HUES6 (cell line): ENCODE results near the gene ME3.
"Not testable (repeated sequence)": the region's sequence is repeated elsewhere in the genome, so short reads cannot be mapped to it uniquely, and the experiment has no call there.

Source experiments
- H3K27ac ChIP-seq: 2 replicates; pipeline ENCODE4 v1.7.0; 2013; ENCODE audit warnings: low read depth, mild to moderate bottlenecking, low read length, inconsistent platforms
- H3K27me3 ChIP-seq: 2 replicates; pipeline ENCODE4 v1.6.1; 2013; ENCODE audit warnings: low read length; ENCODE audit not compliant: control insufficient read depth, insufficient read depth
- H3K36me3 ChIP-seq: 2 replicates; pipeline ENCODE4 v1.6.1; 2013; ENCODE audit warnings: low read length; ENCODE audit not compliant: control insufficient read depth, insufficient read depth
- H3K4me1 ChIP-seq: 2 replicates; pipeline ENCODE4 v1.6.1; 2013; ENCODE audit warnings: low read length; ENCODE audit not compliant: control insufficient read depth, insufficient read depth
- H3K4me3 ChIP-seq: 2 replicates; pipeline ENCODE4 v1.5.1; 2013; ENCODE audit warnings: low read depth, low read length
- H3K9ac ChIP-seq: one replicate; pipeline ENCODE4 v1.6.1; 2013; ENCODE audit warnings: mild to moderate bottlenecking, low read length
- H3K9me3 ChIP-seq: 2 replicates; pipeline ENCODE4 v1.6.1; 2013; ENCODE audit warnings: low read depth, low read length; ENCODE audit not compliant: control insufficient read depth, insufficient read depth

ME3 gene

GRCh38 chr11:86418513-86418912 lies 253.9 kb downstream of the ME3 start:
- H3K27ac ChIP-seq: no peak overlapping the region
- no peak overlapping the region for H3K9ac ChIP-seq
- no peak overlapping the region for H3K4me3 ChIP-seq
- H3K27me3 ChIP-seq: no peaks in the 10 kb centered on the region
- no peaks in the 10 kb centered on the region for H3K36me3 ChIP-seq
- peaks cover 4% of the 10 kb centered on the region; the same call in 1 of the 2 replicates for H3K4me1 ChIP-seq
- H3K9me3 ChIP-seq: no peaks in the 10 kb centered on the region

GRCh38 chr11:86418106-86418505 lies 254.3 kb downstream of the ME3 start:
- no peak overlapping the region for H3K9ac ChIP-seq
- H3K4me1 ChIP-seq: peaks cover 4% of the 10 kb centered on the region; the same call in 1 of the 2 replicates
- H3K27ac ChIP-seq: no peak overlapping the region
- no peaks in the 10 kb centered on the region for H3K9me3 ChIP-seq
- H3K27me3 ChIP-seq: no peaks in the 10 kb centered on the region
- no peak overlapping the region for H3K4me3 ChIP-seq
- H3K36me3 ChIP-seq: no peaks in the 10 kb centered on the region

- H3K27ac ChIP-seq, H3K4me3 ChIP-seq, H3K36me3 ChIP-seq, H3K27me3 ChIP-seq, H3K9me3 ChIP-seq, H3K4me1 ChIP-seq, H3K9ac ChIP-seq: not testable (repeated sequence)
These were observed 255.5 kb downstream of the ME3 start for GRCh38 chr11:86416951-86417350.

GRCh38 chr11:86416494-86416893 lies 255.9 kb downstream of the ME3 start:
- Histone ChIP-seq H3K9me3 (no peaks in the 10 kb centered on the region), H3K27me3 (no peaks in the 10 kb centered on the region), H3K9ac (no peak overlapping the region), H3K27ac (no peak overlapping the region), H3K4me3 (no peak overlapping the region), H3K36me3 (no peaks in the 10 kb centered on the region), H3K4me1 (no peaks in the 10 kb centered on the region)

- Histone ChIP-seq H3K9ac (no peak overlapping the region), H3K27me3 (no peaks in the 10 kb centered on the region), H3K9me3 (no peaks in the 10 kb centered on the region), H3K36me3 (no peaks in the 10 kb centered on the region), H3K4me1 (no peaks in the 10 kb centered on the region), H3K27ac (no peak overlapping the region), H3K4me3 (no peak overlapping the region)
These were observed 257.4 kb downstream of the ME3 start for GRCh38 chr11:86415026-86415425.

- H3K27me3 ChIP-seq: no peaks in the 10 kb centered on the region
- H3K9me3 ChIP-seq: no peaks in the 10 kb centered on the region
- H3K4me1 ChIP-seq: no peaks in the 10 kb centered on the region
- H3K36me3 ChIP-seq: no peaks in the 10 kb centered on the region
- H3K27ac ChIP-seq: no peak overlapping the region
- H3K9ac ChIP-seq: no peak overlapping the region
- no peak overlapping the region for H3K4me3 ChIP-seq
These were observed 258.4 kb downstream of the ME3 start for GRCh38 chr11:86414032-86414431.

- Histone ChIP-seq H3K9me3 (no peaks in the 10 kb centered on the region), H3K36me3 (no peaks in the 10 kb centered on the region), H3K27ac (no peak overlapping the region), H3K4me1 (no peaks in the 10 kb centered on the region), H3K4me3 (no peak overlapping the region), H3K27me3 (no peaks in the 10 kb centered on the region), H3K9ac (no peak overlapping the region)
These were observed 263.6 kb downstream of the ME3 start for GRCh38 chr11:86408845-86409244.

GRCh38 chr11:86403458-86403857 lies 269.0 kb downstream of the ME3 start:
- H3K9me3 ChIP-seq: no peaks in the 10 kb centered on the region
- H3K4me1 ChIP-seq: no peaks in the 10 kb centered on the region
- no peak overlapping the region for H3K9ac ChIP-seq
- H3K4me3 ChIP-seq: no peak overlapping the region
- no peaks in the 10 kb centered on the region for H3K27me3 ChIP-seq
- no peaks in the 10 kb centered on the region for H3K36me3 ChIP-seq
- no peak overlapping the region for H3K27ac ChIP-seq

- H3K9me3 ChIP-seq: no peaks in the 10 kb centered on the region
- no peaks in the 10 kb centered on the region for H3K36me3 ChIP-seq
- no peaks in the 10 kb centered on the region for H3K27me3 ChIP-seq
- H3K4me1 ChIP-seq: peaks cover 16% of the 10 kb centered on the region
- H3K4me3 ChIP-seq: no peak overlapping the region
- H3K27ac ChIP-seq: no peak overlapping the region
- no peak overlapping the region for H3K9ac ChIP-seq
These were observed 274.3 kb downstream of the ME3 start for GRCh38 chr11:86398106-86398505.

GRCh38 chr11:86397351-86397750 lies 275.1 kb downstream of the ME3 start:
- no peak overlapping the region for H3K4me3 ChIP-seq
- H3K9ac ChIP-seq: no peak overlapping the region
- H3K9me3 ChIP-seq: no peaks in the 10 kb centered on the region
- H3K27me3 ChIP-seq: no peaks in the 10 kb centered on the region
- H3K4me1 ChIP-seq: peaks cover 16% of the 10 kb centered on the region
- H3K36me3 ChIP-seq: no peaks in the 10 kb centered on the region
- no peak overlapping the region for H3K27ac ChIP-seq

GRCh38 chr11:86396396-86396795 lies 276.0 kb downstream of the ME3 start:
- H3K9me3 ChIP-seq: no peaks in the 10 kb centered on the region
- H3K4me1 ChIP-seq: peaks cover 16% of the 10 kb centered on the region
- no peak overlapping the region for H3K4me3 ChIP-seq
- no peaks in the 10 kb centered on the region for H3K36me3 ChIP-seq
- H3K27ac ChIP-seq: no peak overlapping the region
- no peak overlapping the region for H3K9ac ChIP-seq
- H3K27me3 ChIP-seq: no peaks in the 10 kb centered on the region

GRCh38 chr11:86395061-86395551 lies 277.3 kb downstream of the ME3 start:
- Histone ChIP-seq H3K4me1 (peaks cover 16% of the 10 kb centered on the region), H3K4me3 (no peak overlapping the region), H3K27me3 (no peaks in the 10 kb centered on the region), H3K9me3 (no peaks in the 10 kb centered on the region), H3K27ac (no peak overlapping the region), H3K9ac (peak overlapping the region; percentile 10), H3K36me3 (no peaks in the 10 kb centered on the region)
